ENCODE data around the gene SATL1.

DNA sequence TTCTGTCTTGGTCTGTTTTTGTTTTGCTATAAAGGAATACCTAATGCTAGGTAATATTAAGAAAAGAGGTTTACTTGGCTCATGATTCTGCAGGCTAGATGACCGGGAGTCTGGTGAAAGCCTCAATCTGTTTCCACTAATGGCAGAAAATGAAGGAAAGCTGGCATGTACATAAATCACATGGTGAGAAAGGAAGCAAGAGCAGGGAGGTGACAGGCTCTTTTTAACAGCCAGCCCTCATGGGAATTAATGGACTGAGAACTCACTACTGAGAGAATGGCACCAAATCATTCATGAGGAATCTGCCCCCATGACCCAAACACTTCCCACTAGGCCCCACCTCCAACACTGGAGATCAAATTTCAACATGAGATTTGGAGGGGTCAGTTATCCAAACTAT lies 27.6 kb downstream of the SATL1 start:
- TF ChIP-seq, protein P1, sequence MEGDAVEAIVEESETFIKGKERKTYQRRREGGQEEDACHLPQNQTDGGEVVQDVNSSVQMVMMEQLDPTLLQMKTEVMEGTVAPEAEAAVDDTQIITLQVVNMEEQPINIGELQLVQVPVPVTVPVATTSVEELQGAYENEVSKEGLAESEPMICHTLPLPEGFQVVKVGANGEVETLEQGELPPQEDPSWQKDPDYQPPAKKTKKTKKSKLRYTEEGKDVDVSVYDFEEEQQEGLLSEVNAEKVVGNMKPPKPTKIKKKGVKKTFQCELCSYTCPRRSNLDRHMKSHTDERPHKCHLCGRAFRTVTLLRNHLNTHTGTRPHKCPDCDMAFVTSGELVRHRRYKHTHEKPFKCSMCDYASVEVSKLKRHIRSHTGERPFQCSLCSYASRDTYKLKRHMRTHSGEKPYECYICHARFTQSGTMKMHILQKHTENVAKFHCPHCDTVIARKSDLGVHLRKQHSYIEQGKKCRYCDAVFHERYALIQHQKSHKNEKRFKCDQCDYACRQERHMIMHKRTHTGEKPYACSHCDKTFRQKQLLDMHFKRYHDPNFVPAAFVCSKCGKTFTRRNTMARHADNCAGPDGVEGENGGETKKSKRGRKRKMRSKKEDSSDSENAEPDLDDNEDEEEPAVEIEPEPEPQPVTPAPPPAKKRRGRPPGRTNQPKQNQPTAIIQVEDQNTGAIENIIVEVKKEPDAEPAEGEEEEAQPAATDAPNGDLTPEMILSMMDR (IDR thresholded peaks at IDR 0.05): no peak
- TF ChIP-seq POLR2AphosphoS5 (IDR thresholded peaks at IDR 0.05) (no peak), EP300 (IDR thresholded peaks at IDR 0.05) (no peak)

Data from gastroesophageal sphincter (tissue), 3 donors.